ENCODE measurements around the gene BCLAF3.

BCLAF3 gene

GRCh38 chrX:19949340-19949739, 41.5 kb downstream of the BCLAF3 start:
- Histone ChIP-seq H3K27ac (no peak overlapping the region), H3K27me3 (no peaks in the 10 kb centered on the region), H3K4me1 (no peaks in the 10 kb centered on the region), H3K36me3 (peaks cover 6 to 7% (median 7%) of the 10 kb centered on the region in 3 donors), H3K4me3 (no peak overlapping the region), H3K9me3 (no peaks in the 10 kb centered on the region)
- no peak for DNase-seq
- intact Hi-C loops (cut with DNase I; ENCODE audit: low total_unique reads), result no loop called here
- no peak for TF ChIP-seq CTCF (IDR thresholded peaks at IDR 0.05)

- H3K4me3 ChIP-seq, result no peak overlapping the region
- H3K27ac ChIP-seq, result no peak overlapping the region
- no peak for DNase-seq
- intact Hi-C loops (cut with DNase I; ENCODE audit: low total_unique reads), result no loop called here
- H3K9me3 ChIP-seq, result no peaks in the 10 kb centered on the region
- no peaks in the 10 kb centered on the region for H3K27me3 ChIP-seq
- H3K36me3 ChIP-seq, result peaks cover 0 to 7% (median 7%) of the 10 kb centered on the region in 3 donors
- H3K4me1 ChIP-seq, result no peaks in the 10 kb centered on the region
- no peak for TF ChIP-seq CTCF (IDR thresholded peaks at IDR 0.05)
Measured at GRCh38 chrX:19947612-19948011, 43.2 kb downstream of the BCLAF3 start.

Measured in tibial artery (tissue), 4 donors.